SK-N-SH treated with all-trans-retinoic acid at 6 μM for 48 hours (cell line): Measurements from ENCODE around the gene AKR1B1.

Experiments
- ARNTL ChIP-seq: fragments of 450-650 bp; formaldehyde crosslinking; IDR thresholded peaks from 2 replicates; pipeline ENCODE4 v1.5.0; 2020; ENCODE audit warnings: low read depth, mild to moderate bottlenecking, moderate library complexity, borderline replicate concordance
- ESRRG ChIP-seq: fragments of 250-450 bp; sonication (Bioruptor Pico); IDR thresholded peaks from 2 replicates; pipeline ENCODE4 v1.6.1; 2021; ENCODE audit warnings: mild to moderate bottlenecking
- GLIS3 ChIP-seq: fragments of 250-450 bp; sonication (Bioruptor Pico); IDR thresholded peaks from 2 replicates; pipeline ENCODE4 v1.5.0; 2020; ENCODE audit warnings: mild to moderate bottlenecking, moderate library complexity
- OSR1 ChIP-seq: fragments of 250-450 bp; sonication (Bioruptor Pico); IDR thresholded peaks from 2 replicates; pipeline ENCODE4 v1.8.0; 2022; ENCODE audit warnings: moderate library complexity, mild to moderate bottlenecking, inconsistent platforms
- RARB ChIP-seq: fragments of 250-450 bp; sonication (Bioruptor Pico); IDR thresholded peaks from 2 replicates; pipeline ENCODE4 v1.8.0; 2021; ENCODE audit warnings: mild to moderate bottlenecking, moderate library complexity
- SNAI2 ChIP-seq: fragments of 250-450 bp; sonication (Bioruptor Pico); IDR thresholded peaks from 2 replicates; pipeline ENCODE4 v1.5.0; 2020; ENCODE audit warnings: mild to moderate bottlenecking, moderate library complexity
- TOX ChIP-seq: fragments of 250-450 bp; sonication (Bioruptor Pico); IDR thresholded peaks from 2 replicates; pipeline ENCODE4 v1.8.0; 2021; ENCODE audit warnings: mild to moderate bottlenecking, moderate library complexity, borderline replicate concordance
- ZFP3 ChIP-seq: fragments of 250-450 bp; sonication (Bioruptor Pico); IDR thresholded peaks from 2 replicates; pipeline ENCODE4 v1.5.0; 2020; ENCODE audit warnings: mild to moderate bottlenecking, moderate library complexity
- ZFP30 ChIP-seq: fragments of 450-650 bp; formaldehyde crosslinking; IDR thresholded peaks from 2 replicates; pipeline ENCODE4 v1.5.0; 2022; ENCODE audit warnings: mild to moderate bottlenecking, moderate library complexity
- ZNF565 ChIP-seq: fragments of 450-650 bp; formaldehyde crosslinking; conservative IDR thresholded peaks from 2 replicates; pipeline ENCODE4 v1.5.0; 2020; ENCODE audit warnings: low read depth, mild to moderate bottlenecking, moderate library complexity
- TF ChIP-seq, protein P1 (sequence below): fragments of 250-450 bp; sonication (Bioruptor Pico); IDR thresholded peaks from 2 replicates; pipeline ENCODE4 v1.8.0; 2020; ENCODE audit warnings: mild to moderate bottlenecking, moderate library complexity, borderline replicate concordance
- TF ChIP-seq, protein P2 (sequence below): fragments of 250-450 bp; sonication (Bioruptor Pico); IDR thresholded peaks from 2 replicates; pipeline ENCODE4 v1.5.1; 2020; ENCODE audit warnings: low read depth, mild to moderate bottlenecking, moderate library complexity

DNA sequence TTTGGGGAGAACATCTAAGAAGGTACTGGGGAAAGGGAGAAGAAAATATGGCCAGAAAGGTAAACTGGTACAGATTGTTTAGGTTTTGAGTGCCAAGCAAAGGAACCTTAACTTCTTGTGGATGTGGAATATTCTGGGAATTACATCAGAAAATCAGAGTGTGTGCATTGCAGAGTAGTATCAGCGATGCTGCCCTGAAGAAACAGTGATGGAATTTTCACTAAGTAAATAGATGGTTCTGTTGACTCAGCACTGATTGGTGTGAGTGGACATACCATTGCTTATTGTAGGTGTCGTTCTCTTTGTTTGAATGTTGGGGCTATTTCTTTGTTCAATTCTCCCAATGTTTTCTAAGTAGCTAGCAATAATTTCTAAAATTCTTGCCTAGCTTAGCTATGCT is 24.4 kb upstream of the AKR1B1 start:
- TF ChIP-seq, protein P1, sequence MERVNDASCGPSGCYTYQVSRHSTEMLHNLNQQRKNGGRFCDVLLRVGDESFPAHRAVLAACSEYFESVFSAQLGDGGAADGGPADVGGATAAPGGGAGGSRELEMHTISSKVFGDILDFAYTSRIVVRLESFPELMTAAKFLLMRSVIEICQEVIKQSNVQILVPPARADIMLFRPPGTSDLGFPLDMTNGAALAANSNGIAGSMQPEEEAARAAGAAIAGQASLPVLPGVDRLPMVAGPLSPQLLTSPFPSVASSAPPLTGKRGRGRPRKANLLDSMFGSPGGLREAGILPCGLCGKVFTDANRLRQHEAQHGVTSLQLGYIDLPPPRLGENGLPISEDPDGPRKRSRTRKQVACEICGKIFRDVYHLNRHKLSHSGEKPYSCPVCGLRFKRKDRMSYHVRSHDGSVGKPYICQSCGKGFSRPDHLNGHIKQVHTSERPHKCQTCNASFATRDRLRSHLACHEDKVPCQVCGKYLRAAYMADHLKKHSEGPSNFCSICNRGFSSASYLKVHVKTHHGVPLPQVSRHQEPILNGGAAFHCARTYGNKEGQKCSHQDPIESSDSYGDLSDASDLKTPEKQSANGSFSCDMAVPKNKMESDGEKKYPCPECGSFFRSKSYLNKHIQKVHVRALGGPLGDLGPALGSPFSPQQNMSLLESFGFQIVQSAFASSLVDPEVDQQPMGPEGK (CRISPR knock-in tag), result no peak
- TF ChIP-seq GLIS3 (CRISPR knock-in tag) (no peak), SNAI2 (CRISPR knock-in tag) (no peak), ARNTL (no peak), ZFP3 (CRISPR knock-in tag) (no peak), ESRRG (CRISPR knock-in tag) (no peak), TOX (no peak), ZFP30 (CRISPR knock-in tag) (no peak), OSR1 (CRISPR knock-in tag) (no peak), RARB (no peak), ZNF565 (no peak)
- TF ChIP-seq, protein P2, sequence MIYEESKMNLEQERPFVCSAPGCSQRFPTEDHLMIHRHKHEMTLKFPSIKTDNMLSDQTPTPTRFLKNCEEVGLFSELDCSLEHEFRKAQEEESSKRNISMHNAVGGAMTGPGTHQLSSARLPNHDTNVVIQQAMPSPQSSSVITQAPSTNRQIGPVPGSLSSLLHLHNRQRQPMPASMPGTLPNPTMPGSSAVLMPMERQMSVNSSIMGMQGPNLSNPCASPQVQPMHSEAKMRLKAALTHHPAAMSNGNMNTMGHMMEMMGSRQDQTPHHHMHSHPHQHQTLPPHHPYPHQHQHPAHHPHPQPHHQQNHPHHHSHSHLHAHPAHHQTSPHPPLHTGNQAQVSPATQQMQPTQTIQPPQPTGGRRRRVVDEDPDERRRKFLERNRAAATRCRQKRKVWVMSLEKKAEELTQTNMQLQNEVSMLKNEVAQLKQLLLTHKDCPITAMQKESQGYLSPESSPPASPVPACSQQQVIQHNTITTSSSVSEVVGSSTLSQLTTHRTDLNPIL, result no peak
